Thyroid gland (tissue), 4 donors: Measurements from ENCODE around the gene LGALS7B. TPM values are rescaled to one million over a fixed set of nuclear protein-coding genes. Genes with fewer than 3 reads are reported as not detected.
"Not testable (repeated sequence)": the region's sequence is repeated elsewhere in the genome, so short reads cannot be mapped to it uniquely, and the experiment has no call there.

ENCODE experiments used
- DNase-seq, 2 donors: peaks; one replicate each; pipeline ENCODE4 v3.0.0-alpha.2; 2019
- H3K27ac ChIP-seq, 3 donors: fragments of 200-600 bp; sonication (generic); 1 replicate in 2 of 3; 2 replicates in 1 of 3; pipeline ENCODE4 v1.5.1; 2016 to 2019; ENCODE audit warnings: mild to moderate bottlenecking in 1 of 3, moderate library complexity in 1 of 3
- H3K27me3 ChIP-seq: fragments of 200-600 bp; sonication (generic); one replicate; pipeline ENCODE4 v1.5.1; 2019
- H3K36me3 ChIP-seq, 2 donors: fragments of 200-600 bp; sonication (generic); one replicate each; pipeline ENCODE4 v1.5.1; 2016 to 2019
- H3K4me1 ChIP-seq, 2 donors: fragments of 200-600 bp; sonication (generic); one replicate each; pipeline ENCODE4 v1.5.1; 2017 to 2019
- H3K4me3 ChIP-seq, 3 donors: fragments of 200-600 bp; sonication (generic); replicated peaks in 1 of 3; 1 replicate in 2 of 3; 2 replicates in 1 of 3; pipeline ENCODE4 v1.5.1; 2016; ENCODE audit warnings: mild to moderate bottlenecking in 1 of 3
- H3K9me3 ChIP-seq: fragments of 200-600 bp; sonication (generic); one replicate; pipeline ENCODE4 v1.5.1; 2017
- CTCF ChIP-seq, 6 experiments: fragments of 200-600 bp in 3 of 6; fragments of 450-650 bp in 3 of 6; sonication (generic) in 3 of 6; IDR thresholded peaks; one replicate each; pipeline ENCODE4 v1.5.1; 2016 to 2019; ENCODE audit warnings: antibody characterized with exemption in 6 of 6, mild to moderate bottlenecking in 2 of 6, inconsistent platforms in 1 of 6, moderate library complexity in 1 of 6
- POLR2A ChIP-seq, 2 donors: fragments of 450-650 bp; IDR thresholded peaks; one replicate each; pipeline ENCODE4 v1.6.1; 2017; ENCODE audit warnings: antibody characterized with exemption in 2 of 2, mild to moderate bottlenecking in 2 of 2, moderate library complexity in 1 of 2
- WGBS, 2 donors: methylation state at CpG; one replicate each; pipeline ENCODE4 v1.1.5; 2017; 5-methylcytosine and 5-hydroxymethylcytosine counted together
- intact Hi-C: fragments of 100-400 bp; cut with DNase I; formaldehyde crosslinking; loops from one replicate; pipeline ENCODE4 v1.15.1; 2023
- total RNA-seq, 4 donors: library from RNA; depleted of rRNA; stranded (reverse); fragments of >200 nt; gene quantifications; one replicate each; pipeline ENCODE4 v1.2.3, GENCODE V29; 2016

LGALS7B gene
- total RNA-seq, 4 donors from 2014 or later, result not detected

- no peaks in the 10 kb centered on the region for H3K27me3 ChIP-seq
- DNase-seq, result no peak
- H3K4me1 ChIP-seq, result peaks cover 8% of the 10 kb centered on the region in 2 donors
- H3K9me3 ChIP-seq, result no peaks in the 10 kb centered on the region
- H3K36me3 ChIP-seq, result no peaks in the 10 kb centered on the region
- intact Hi-C loops, result no loop called here
- H3K4me3 ChIP-seq, result no peak overlapping the region
- TF ChIP-seq POLR2A (IDR thresholded peaks at IDR 0.05) (no peak), CTCF (IDR thresholded peaks at IDR 0.05) (no peak)
- no peak overlapping the region for H3K27ac ChIP-seq
- 97 to 99% methylated on average over 2 of the region's 2 CpGs for WGBS, 2 donors
Measured at GRCh38 chr19:38765214-38765613, 23.8 kb upstream of the LGALS7B start.

- Histone ChIP-seq H3K9me3 (no peaks in the 10 kb centered on the region), H3K4me3 (no peak overlapping the region), H3K27me3 (no peaks in the 10 kb centered on the region), H3K4me1 (peaks cover 8% of the 10 kb centered on the region in 2 donors), H3K27ac (no peak overlapping the region), H3K36me3 (no peaks in the 10 kb centered on the region)
- DNase-seq, result no peak
- TF ChIP-seq CTCF (IDR thresholded peaks at IDR 0.05) (no peak), POLR2A (IDR thresholded peaks at IDR 0.05) (no peak)
- 77 to 91% methylated on average over 10 of the region's 10 CpGs for WGBS, 2 donors
- intact Hi-C loops, result no loop called here
Measured at GRCh38 chr19:38766276-38767047, 22.5 kb upstream of the LGALS7B start.

- TF ChIP-seq POLR2A (IDR thresholded peaks at IDR 0.05), result peak in 1 of 2 donors; percentile 35
- peak; percentile 55 to 89 (median 73) for TF ChIP-seq CTCF (IDR thresholded peaks at IDR 0.05)
- H3K4me3 ChIP-seq, result peak overlapping the region in 1 of 3 donors; percentile 24
- intact Hi-C loops, result loop anchor here (10.0 kb wide), 1 partner anchor 55 kb away; no protein-coding TSS in a partner anchor
- H3K27me3 ChIP-seq, result no peaks in the 10 kb centered on the region
- peaks cover 8% of the 10 kb centered on the region in 2 donors for H3K4me1 ChIP-seq
- peak; percentile 82 to 86 for DNase-seq
- WGBS, 2 donors, result 47 to 52% methylated on average over 7 of the region's 42 CpGs
- no peaks in the 10 kb centered on the region for H3K9me3 ChIP-seq
- H3K36me3 ChIP-seq, result no peaks in the 10 kb centered on the region
- peak overlapping the region in 2 of 3 donors; percentile 36 to 56 for H3K27ac ChIP-seq
Measured at GRCh38 chr19:38769635-38770211, 19.3 kb upstream of the LGALS7B start.

- peak overlapping the region in 1 of 3 donors; percentile 24 for H3K4me3 ChIP-seq
- not testable (repeated sequence) for H3K9me3 ChIP-seq, DNase-seq, H3K36me3 ChIP-seq, H3K27me3 ChIP-seq, H3K4me1 ChIP-seq
- no CpG with 5 or more reads among the region's 58 CpGs for WGBS, 2 donors
- intact Hi-C loops, result loop anchor here (10.0 kb wide), 1 partner anchor 54 kb away; no protein-coding TSS in a partner anchor
- H3K27ac ChIP-seq, result peak overlapping the region in 2 of 3 donors; percentile 36 to 56
Measured at GRCh38 chr19:38770228-38770948, 18.6 kb upstream of the LGALS7B start.

GRCh38 chr19:38770949-38771275 is 18.1 kb upstream of the LGALS7B start:
- intact Hi-C loops, result loop anchor here (10.0 kb wide), 1 partner anchor 54 kb away; no protein-coding TSS in a partner anchor
- not testable (repeated sequence) for H3K27ac ChIP-seq, H3K36me3 ChIP-seq, DNase-seq, H3K9me3 ChIP-seq, H3K4me3 ChIP-seq, H3K4me1 ChIP-seq, H3K27me3 ChIP-seq
- 0% methylated on average over 1 of the region's 22 CpGs; no CpG with 5 or more reads in 1 of the 2 donors for WGBS, 2 donors

GRCh38 chr19:38771569-38771968 is 17.4 kb upstream of the LGALS7B start:
- not testable (repeated sequence) for H3K27me3 ChIP-seq, H3K4me1 ChIP-seq, H3K36me3 ChIP-seq, H3K9me3 ChIP-seq, DNase-seq, H3K27ac ChIP-seq, H3K4me3 ChIP-seq
- WGBS, 2 donors, result no CpG with 5 or more reads among the region's 30 CpGs
- intact Hi-C loops, result loop anchor here (10.0 kb wide), 1 partner anchor 53 kb away; no protein-coding TSS in a partner anchor
